ENCODE data around the gene BAHD1. TPM values are rescaled to one million over a fixed set of nuclear protein-coding genes. Genes with fewer than 3 reads are reported as not detected.

The BAHD1 gene
- total RNA-seq, 1 donor from 2014 or later, result 15.7 TPM

- H3K4me3 ChIP-seq (ENCODE audit: low read depth, low read length), result no peak overlapping the region
- H3K36me3 ChIP-seq (ENCODE audit: control insufficient read depth, insufficient read depth, low read length), result peaks cover 5% of the 10 kb centered on the region
- TF ChIP-seq CTCF (IDR thresholded peaks at IDR 0.05; ENCODE audit: insufficient read depth, low read length, poor library complexity, severe bottlenecking), result no peak
- H3K27me3 ChIP-seq (ENCODE audit: control insufficient read depth, insufficient read depth, low read length), result no peaks in the 10 kb centered on the region
- DNase-seq (ENCODE audit: low read depth), result no peak
Measured at GRCh38 chr15:40468898-40469331, 28.2 kb downstream of the BAHD1 start.

GRCh38 chr15:40469776-40470390, 29.1 kb downstream of the BAHD1 start:
- Histone ChIP-seq H3K4me3 (ENCODE audit: low read depth, low read length) (no peak overlapping the region), H3K36me3 (ENCODE audit: control insufficient read depth, insufficient read depth, low read length) (peaks cover 5% of the 10 kb centered on the region), H3K27me3 (ENCODE audit: control insufficient read depth, insufficient read depth, low read length) (no peaks in the 10 kb centered on the region)
- no peak for TF ChIP-seq CTCF (IDR thresholded peaks at IDR 0.05; ENCODE audit: insufficient read depth, low read length, poor library complexity, severe bottlenecking)
- no peak for DNase-seq (ENCODE audit: low read depth)

- Histone ChIP-seq H3K4me3 (ENCODE audit: low read depth, low read length) (peak within 1 kb of the TSS; percentile 74), H3K36me3 (ENCODE audit: control insufficient read depth, insufficient read depth, low read length) (peaks cover 3% of the 10 kb centered on the region), H3K27me3 (ENCODE audit: control insufficient read depth, insufficient read depth, low read length) (no peaks in the 10 kb centered on the region)
- no peak for DNase-seq (ENCODE audit: low read depth)
- no peak for TF ChIP-seq CTCF (IDR thresholded peaks at IDR 0.05; ENCODE audit: insufficient read depth, low read length, poor library complexity, severe bottlenecking)
Measured at GRCh38 chr15:40470423-40471104, 29.8 kb downstream of the BAHD1 start, which contains the start of gene CHST14. Gene CHST14, plus strand, starts transcription at chr15:40470984. Its CDS starts 230 bp downstream, at chr15:40471214.

GRCh38 chr15:40471105-40471807, 30.5 kb downstream of the BAHD1 start:
- peak overlapping the region; percentile 74 for H3K4me3 ChIP-seq (ENCODE audit: low read depth, low read length)
- DNase-seq (ENCODE audit: low read depth), result no peak
- H3K27me3 ChIP-seq (ENCODE audit: control insufficient read depth, insufficient read depth, low read length), result no peaks in the 10 kb centered on the region
- H3K36me3 ChIP-seq (ENCODE audit: control insufficient read depth, insufficient read depth, low read length), result peaks cover 1% of the 10 kb centered on the region
- TF ChIP-seq CTCF (IDR thresholded peaks at IDR 0.05; ENCODE audit: insufficient read depth, low read length, poor library complexity, severe bottlenecking), result no peak

GRCh38 chr15:40471808-40472150, 31.0 kb downstream of the BAHD1 start:
- Histone ChIP-seq H3K27me3 (ENCODE audit: control insufficient read depth, insufficient read depth, low read length) (no peaks in the 10 kb centered on the region), H3K4me3 (ENCODE audit: low read depth, low read length) (peak overlapping the region; percentile 74), H3K36me3 (ENCODE audit: control insufficient read depth, insufficient read depth, low read length) (no peaks in the 10 kb centered on the region)
- DNase-seq (ENCODE audit: low read depth), result no peak
- no peak for TF ChIP-seq CTCF (IDR thresholded peaks at IDR 0.05; ENCODE audit: insufficient read depth, low read length, poor library complexity, severe bottlenecking)

Data from kidney epithelial cell (primary cell).